ENCODE data around the gene GP9.

The GP9 gene

DNA sequence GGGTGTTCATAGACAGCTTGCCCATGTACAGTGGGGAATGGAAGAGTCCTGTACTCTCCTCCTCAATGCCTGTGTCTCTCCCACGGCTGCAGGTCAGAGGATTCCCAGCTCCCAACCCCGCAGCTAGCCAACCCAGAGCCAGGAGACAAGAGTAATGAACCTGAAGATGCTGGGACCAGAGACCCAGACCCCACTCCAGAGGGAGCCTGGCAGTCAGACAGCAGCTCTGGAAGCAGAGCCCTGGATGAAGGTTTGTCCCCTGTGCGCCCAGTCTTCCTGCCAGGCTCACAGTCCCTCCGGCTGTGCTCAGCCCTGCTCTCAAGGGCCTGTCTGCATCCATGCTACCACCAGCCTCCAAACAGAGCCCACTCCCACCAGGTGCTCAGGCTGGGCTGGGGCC, 30.0 kb upstream of the GP9 start:
- no peak for DNase-seq

DNA sequence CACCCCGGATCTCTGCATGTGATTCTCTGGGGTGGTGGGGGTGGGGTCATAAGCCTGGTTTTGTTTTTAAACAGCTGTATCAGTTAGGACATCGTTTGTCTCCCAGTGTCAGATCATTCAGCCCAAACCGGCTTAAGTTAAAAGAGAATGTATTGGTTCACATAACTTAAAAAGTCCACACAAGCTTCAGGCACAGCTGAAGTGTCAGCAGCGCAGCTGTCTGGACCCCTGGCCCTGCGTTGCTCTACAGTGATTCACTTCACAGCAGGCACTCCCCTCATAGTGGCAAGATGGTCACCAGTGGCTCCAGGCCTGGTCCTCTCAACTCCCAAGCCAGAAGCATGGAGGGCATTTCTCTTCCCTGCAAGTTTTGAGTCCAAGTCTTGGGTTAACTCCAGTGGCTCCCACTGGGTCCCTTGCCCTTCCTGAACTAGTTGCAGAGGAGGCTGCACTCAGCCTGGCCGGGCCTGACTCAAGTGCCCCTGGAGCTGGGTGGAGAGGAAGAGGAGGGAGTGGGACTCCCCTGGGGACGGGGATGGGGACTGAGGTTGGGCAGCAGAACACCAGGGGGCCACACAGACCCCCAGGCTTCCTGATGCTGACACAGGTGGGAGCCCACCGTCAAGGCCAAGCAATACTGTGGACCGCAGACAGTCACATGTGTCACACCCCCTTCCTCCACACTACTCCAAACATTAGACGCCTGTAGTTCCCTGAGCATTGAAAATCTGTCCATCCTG, 28.9 kb upstream of the GP9 start:
- no peak for DNase-seq

DNA sequence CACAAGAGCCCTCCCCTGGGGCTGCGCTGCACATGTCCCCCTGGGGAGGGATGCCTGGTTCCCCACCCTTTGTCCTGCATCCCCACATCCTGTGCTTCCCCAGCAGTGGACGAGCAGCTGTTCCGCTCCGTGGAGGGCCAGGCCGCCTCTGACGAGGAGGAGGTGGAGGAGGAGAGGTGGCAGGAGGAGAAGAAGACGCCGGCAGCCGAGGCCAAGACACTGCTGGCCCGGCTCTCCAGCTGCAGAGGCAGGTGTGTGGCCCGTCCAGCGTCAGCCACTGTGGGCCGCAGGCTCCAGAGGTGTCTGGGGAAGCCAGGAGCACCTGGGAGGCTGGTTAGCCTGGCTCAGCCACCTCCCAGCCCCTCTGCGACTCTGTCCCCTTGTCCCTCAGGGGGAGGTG, 27.9 kb upstream of the GP9 start:
- no peak for DNase-seq

DNA sequence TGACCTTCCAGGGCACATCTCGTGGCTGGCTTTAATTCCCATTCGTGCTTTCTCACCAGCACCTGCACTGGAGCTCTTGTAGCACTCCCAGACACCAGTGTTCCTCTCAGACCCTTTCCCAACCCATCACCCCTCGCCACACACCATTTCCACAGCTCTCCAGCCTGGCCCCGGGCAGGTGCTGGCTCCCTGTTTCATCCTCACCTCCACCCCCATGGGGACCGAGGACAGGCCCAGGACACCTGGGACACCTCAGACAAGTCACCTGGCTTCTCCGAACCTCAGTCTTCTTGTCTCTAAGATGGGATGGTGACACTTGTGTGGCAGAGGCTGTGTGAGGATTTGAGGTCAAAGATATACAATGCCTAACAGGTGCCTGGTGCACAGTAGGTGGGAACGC, 27.4 kb upstream of the GP9 start:
- no peak for DNase-seq

DNA sequence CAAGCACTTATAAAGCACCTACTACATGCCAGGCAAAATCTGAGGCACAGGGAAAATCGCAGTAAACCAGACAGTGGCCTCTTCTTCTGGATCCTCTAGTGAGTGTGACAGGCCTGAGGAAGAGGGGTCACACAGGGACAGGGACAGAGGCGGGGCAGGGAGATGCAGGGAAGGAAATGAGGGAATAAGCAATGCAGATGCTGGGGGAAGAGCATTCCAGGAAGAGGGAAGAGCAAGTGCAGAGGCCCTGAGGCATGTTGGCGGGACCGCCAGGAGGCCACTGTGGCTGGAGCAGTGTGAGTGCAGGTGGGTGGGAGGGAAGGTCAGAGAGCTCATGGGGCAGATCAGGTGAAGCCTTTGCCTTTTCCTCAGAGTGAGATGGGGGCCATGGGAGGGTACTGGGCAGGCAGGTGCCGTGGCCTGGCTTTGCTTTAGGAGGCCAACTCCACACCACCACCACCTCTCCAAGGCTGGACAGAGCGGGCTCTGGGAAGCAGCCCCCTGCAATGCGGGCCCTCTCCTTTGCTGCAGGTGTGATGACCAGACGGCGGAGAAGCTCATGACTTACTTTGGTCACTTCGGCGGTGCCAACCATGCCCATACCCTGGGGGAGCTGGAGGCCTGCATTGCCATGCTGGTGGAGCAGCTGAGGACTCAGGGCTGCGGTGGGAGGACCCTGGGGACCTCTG, 26.8 kb upstream of the GP9 start:
- no peak for DNase-seq

DNA sequence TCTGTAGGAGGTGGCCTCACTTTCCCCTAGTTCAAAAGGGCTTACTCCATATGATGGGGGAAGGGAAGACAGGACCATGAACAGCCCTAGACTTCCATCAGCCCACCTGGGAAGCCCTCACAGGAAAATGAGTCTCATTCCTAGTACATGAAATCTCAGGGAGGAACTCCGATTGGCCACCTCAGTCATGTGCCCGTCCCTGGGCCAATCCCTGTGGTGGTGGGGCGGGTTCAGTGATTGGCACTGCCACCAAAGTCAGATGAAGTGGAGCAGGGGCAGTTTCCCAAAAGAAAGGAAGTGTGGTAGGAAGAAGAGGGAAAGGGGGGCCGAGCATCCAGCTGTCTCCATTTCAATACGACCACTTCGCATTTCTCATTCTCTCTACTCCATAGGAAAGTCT, 25.9 kb upstream of the GP9 start:
- no peak for DNase-seq

DNA sequence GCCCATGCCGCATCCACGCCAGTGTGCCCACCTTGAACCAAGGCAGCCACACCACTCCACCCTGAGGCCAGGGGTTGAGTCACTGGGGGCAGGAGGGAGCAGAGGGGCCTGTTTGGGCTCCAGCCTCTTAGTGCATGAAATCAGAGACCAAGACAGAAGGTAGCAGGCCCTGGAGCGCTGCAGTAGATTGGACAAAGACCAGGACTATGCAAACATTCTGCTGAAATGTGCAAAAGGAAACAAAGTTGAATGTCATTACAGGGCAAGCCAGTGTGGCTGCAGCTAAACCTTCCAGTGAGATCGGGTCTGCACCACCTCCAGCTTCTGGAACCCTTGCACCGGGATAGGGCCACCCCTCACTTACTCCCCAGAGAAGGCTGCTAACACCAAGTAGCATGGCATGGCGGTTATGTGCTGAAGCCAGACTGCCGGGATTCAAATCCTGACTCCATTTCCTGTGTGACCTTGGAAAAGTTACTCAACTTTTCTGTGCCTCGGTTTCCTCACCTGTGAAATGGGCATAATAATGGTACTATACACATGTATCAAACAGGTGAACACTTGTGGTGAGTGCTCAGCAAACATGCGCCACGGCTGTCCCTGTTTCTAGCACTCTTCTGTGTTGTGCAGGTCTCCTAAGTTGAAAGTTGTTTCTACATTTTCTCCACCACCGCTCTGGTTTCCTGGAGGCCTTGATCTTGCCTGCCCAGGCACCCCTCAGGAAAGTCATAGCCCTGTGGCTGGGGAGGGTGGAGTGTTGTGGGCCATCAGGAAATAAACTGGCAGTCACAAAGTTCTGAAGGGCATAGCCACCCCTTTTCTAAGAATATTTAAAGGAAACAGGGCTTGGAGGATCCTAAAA, 25.0 kb upstream of the GP9 start:
- no peak for DNase-seq

DNA sequence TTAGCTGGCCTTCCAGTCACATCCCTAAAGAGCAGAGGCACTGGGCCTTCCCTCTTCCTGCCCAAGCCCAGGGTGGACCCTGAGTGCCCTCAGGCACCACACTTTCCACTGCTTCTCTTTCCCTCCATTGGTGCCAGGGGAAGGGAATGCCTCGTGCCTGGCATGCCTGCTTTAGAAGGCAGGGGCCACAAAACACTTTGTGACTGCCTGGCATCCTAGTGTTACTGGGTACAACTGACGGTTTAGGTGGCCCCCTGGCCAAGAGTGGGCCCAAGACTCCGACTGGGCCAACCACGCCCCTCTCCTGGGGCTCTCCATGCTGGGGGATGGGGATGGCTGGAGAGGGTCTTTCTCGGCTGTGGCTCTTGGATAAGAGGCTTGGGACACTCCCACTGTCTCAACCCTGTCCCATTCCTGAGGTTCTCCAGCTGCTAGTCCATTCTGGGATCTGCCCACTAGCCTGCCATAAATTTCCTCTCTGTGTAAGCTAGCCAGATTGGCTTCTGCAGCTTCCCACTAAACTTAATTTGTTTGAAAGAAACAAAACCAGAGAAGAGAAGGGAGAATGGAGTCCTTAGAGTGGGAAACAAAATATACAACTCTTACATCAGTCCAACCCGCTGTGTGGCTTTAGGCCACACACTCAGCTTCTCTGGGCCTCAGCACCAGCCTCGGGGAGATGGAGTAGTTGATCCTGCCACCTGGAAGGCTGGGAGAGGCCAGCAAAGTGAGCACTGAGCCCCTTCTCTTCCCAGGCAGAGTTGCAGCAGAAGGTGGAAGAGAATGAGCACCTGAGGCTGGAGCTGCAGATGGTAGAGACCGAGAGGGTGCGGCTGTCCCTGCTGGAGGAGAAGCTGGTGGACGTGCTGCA, 24.1 kb upstream of the GP9 start:
- DNase-seq = no peak

DNA sequence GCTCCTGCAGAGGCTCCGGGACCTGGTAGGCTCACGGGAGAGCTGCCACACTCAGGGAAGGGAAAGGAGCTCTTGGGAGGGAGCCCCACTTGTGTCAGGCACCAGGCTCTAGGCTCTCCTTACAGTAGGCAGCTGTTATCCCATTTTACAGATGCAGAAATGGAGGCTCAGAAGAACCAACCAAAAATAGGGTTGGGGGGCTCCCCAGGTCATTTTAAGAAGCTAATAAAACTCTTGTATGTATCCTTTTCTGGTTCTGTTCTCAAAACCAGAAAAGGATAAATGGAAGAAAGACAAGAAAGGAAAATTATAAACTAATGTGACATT, 23.5 kb upstream of the GP9 start:
- DNase-seq = no peak

DNA sequence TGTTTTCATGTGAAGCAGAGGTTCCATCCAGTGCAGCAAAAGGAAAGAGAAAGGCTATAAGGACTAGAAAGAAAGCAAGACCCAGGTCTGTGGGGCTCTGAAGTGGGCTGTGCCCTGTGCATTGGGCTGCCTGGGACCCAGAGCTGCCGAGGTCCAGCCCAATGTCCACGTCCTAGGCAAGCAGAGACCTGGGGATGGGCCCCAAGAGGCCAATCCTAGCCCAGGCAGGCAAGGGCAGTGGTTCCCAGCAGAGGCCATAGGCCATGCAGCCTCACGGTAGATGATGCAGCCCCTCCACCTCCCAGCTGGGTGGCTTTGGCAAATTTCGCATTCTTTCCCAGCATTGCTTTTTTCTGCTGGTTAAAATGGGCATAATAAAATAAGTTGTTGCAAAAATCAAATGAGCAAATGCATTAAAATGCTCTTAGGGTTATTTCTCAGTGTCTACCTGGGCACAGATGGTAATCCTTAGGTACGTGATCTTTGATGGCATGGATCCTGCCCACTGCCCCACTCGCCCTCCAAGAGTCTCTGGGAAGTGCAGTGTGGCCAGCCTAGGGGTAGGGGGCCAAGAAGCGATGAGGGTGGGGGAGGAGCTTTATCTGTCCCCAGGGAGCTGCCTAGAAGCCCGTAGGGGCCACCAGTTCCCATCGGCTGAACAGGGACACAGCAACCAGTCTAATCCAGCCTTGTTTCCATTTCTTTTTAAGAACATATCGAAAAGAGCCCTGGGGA, 22.3 kb upstream of the GP9 start:
- no peak for DNase-seq

DNA sequence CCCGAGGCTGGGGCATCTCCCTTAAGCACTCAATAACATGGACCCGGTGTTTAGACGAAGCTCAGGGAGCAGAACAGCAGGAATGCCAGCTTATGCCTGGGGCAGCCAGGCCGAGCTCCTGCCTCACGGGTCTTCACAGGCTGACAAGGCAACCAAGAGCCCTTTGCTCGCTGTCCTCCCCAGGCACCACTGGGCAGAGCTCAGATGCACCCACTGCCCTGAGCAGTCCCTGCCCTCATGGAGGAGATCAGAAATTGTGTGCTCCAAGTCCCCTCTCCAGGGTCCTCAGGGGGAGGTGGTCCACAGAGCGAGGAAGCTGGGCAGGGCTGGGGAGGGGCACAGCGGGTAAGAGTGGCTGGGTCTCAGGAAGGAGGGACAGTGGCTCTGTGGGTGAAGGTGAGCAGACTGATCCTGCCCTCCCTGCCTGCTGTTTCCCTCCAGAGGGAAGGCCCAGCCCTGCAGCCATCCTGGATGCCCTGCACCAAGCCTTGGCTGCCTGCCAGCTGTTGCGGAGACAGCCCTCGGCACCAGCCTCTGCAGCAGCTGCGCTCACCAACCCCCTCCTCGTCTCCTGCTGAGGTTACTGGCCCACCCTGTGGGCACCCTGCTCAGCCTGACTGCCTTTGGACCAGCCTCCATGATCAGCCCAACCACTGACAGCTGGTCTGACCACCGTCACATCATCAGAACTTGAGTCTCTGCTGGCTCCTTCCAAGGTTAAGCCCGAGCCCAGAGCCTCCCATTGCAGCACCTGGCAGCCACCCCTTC, 21.1 kb upstream of the GP9 start:
- no peak for DNase-seq

DNA sequence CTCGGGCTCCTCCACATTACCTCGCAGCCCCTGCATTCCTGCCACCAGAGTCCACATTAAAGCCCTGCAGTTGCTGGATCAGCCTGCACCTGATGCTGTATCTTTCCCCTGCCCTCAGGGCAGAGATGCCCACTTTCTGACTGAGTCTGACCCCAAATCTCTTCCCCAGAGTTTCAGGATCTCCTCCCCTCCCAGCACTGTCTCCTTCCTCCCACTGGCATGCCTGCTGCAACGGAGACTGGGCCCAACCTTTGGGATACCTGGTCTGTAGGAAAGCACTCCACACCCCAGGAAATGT, 20.6 kb upstream of the GP9 start:
- no peak for DNase-seq

DNA sequence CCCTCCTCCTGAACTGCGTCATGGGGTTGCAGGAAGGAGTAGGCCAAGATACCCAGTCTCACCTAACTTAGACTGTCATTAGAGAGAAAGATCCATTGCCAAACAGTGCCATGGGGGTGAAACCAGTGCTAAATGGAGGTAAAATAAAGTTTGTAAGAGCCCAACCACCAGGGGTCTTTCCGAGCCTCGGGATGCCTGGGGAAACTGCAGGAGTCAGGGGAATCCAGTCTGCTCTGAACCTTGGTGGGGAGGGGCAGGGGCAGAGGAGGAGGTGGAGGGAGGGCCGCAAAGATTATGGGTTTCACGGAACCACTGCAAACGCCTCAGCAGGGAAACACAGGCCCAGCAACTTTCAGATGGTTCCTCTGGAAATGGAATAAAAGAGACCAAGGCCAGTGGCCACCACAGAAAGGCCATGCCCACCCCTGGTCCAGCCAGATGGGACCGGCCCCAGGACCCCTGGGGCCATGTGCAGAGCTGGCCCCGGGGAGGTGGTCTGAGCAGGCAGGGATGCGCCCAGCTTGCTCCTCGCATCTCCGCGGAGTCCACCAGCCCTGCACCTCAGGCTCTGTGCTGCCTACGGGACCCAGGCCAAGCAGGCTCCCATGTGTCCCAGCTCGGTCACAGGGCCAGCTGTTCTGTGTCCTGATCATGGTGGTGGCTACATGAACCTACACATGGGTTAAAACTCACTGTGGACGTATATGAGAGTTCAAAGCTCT, 19.8 kb upstream of the GP9 start:
- DNase-seq = no peak

DNA sequence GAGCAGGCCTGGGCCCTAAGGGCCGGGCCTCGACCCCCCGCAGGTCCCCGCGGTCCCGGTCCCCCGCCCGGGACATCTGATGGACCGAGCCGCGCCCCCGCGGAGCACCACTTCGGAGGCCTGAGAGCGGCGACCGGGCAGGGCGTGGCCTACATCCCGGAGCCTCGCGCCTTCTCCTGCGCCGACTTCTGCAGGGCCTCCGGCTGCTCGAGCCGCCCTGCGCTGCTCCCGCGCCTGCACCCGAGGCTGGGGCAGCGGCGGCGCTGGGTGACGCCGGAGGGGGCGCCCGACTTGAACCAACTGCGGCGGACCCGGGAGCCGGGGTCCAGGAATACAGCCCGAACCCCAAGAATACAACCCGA, 14.9 kb upstream of the GP9 start:
- DNase-seq = peak in 2 of 5 experiments; percentile 9 to 49

DNA sequence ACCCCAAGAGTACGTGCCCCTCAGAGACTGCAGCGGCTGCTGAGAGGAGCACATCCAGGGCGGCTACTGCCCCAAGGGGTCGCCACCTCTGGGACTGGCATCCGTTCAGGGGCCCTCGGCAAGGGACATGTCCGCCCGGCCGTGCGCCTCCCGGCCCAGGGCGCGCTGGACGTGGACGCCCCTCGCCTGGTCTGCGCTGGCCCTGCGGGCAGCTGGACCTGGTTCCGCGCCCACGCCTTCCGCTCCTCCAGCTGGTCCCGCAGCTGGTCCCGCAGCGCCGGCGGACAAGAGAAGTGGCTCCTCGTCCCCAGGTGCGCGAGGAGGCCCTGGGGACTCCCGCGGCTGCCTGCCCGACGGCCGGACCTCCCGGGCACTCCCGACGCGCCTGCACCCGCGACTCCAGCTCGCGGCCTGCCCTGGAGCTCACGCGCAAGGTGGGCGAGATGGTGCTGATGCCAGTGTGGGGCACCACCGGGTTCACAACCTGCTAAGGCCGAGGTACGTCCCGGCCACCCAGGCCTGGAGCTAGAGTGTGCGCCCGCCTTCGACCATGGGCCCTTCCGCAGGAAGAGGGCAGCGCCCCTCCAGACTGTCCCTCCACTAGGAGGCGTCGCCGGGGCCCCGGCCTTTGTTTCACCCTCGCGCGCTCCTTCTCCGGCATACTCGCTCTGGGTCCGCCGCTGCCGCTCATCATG, 14.4 kb upstream of the GP9 start:
- DNase-seq = no peak

DNA sequence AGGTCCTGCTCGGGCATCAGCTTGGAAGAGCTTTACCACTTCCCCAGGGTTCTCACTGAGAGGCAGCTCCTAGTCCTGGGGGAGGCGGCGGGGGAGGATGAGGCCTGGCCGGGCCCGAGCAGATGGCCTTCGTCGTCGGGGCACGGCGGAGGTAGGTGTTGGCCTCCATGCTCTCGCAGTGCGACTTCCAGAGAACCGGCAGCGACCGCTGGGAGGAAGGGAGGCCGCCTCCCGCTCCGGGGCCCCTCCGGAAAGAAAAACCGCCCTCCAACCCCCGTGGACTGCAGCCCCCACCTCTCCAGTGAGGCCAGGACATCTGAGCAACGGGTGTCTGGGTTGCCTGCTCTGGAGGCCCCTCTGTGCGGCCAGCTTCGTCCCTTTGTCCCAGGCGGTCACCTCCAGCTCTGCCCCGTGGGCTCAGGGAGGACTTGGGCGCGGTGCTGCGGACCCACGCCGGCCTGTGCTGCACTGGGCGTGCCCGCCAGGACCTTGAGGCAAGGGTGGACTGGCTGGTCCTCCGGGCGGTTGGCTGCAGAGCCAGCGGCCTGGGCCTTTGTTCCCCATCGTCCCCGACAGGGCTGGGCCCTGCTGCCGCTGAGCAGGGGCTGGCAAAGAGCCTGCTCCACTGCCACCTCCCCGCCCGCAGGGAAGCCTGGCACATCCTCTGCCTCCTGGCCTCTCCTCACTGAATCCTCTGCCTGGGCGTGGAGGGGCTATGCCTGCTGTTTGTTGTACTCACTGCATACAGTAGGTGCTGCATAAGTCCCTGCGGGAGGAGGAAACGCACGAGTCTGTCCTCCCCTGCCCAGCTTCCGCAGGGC, 13.6 kb upstream of the GP9 start:
- DNase-seq = no peak

DNA sequence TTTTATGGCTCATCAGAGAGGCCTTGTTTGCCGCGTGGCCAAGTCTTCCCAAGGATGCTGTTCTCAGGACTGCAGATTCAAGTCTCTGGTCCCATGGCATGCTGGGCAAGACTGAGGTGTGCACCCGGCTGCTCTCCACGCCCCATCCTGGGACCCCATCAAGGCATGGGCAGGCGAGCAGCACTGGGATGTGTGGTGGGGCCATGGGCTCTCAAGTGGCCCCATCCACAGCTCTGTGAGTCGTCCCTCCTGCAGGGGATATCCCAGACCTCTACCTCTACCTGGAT, 13.1 kb upstream of the GP9 start:
- no peak for DNase-seq

DNA sequence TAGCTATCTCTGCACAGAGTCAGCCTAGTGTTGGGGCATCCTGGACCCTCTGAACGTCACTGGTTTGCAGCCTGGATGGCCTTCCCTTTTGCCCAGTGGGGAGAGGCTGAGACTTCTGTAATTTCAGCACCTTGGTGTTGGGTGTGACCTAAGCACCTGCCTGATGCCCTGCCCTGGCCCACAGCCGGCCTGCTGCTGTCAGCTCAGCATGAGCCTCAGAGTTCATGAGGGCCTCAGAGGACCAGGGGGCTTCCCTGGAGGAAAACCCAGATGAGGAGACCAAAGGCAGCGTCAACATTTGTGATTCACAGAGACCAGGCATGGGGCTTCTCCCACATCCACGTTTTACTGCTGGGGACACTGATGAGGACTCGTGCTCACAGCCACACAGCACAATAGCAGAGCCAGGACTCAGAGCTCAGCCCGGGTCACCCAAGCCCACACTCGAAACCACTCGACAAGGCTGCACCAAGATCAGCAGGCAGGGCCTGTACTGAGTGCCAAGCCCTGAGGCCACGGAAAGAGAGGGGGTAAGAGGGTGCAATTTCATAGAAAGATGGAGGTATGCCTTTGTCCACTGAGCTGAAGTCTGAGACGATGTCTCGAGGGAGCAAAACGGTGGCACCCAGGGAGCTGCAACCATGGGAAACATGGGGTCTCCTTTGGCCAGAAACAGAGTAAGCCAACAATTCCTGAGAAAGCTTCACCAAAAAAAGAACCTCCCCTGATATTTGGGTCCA, 9.9 kb upstream of the GP9 start:
- no peak for DNase-seq

DNA sequence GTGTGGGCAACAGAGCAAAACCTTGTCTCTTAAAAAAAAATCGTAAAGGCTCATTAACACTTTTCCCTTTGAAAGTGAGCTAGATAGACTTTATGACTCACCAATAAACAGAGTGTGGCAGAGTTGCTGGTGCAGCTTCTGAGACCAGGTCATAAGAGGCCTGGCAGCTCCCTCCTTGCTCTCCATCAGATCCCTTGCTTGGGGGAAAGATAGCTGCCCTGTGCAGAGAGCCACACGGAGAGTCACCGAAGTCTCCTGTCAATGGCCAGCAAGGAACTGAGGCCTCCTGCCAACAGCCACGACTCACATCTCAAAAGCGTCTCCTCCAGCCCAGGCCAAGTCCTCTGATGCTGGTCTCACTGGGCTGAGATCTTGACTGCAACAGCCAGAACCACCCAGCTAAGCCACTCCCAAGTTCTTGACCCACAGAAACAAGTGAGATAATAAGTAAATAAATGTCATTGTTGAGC, 8.7 kb upstream of the GP9 start:
- DNase-seq = no peak
